GM12872 (cell line): ENCODE results near the gene RNF7.

Source experiments
- CTCF ChIP-seq: IDR thresholded peaks from 3 replicates; pipeline ENCODE4 v1.5.1; 2011; ENCODE audit warnings: low read depth, mild to moderate bottlenecking, low read length, moderate library complexity; ENCODE audit not compliant: insufficient read depth

The RNF7 gene

GRCh38 chr3:141763088-141763750 is 25.1 kb downstream of the RNF7 start, which contains the start of gene GRK7:
TSS of gene GRK7 (plus strand) at chr3:141763408. CDS start at chr3:141778285, 14,877 bp downstream.
- no peak for TF ChIP-seq CTCF

DNA sequence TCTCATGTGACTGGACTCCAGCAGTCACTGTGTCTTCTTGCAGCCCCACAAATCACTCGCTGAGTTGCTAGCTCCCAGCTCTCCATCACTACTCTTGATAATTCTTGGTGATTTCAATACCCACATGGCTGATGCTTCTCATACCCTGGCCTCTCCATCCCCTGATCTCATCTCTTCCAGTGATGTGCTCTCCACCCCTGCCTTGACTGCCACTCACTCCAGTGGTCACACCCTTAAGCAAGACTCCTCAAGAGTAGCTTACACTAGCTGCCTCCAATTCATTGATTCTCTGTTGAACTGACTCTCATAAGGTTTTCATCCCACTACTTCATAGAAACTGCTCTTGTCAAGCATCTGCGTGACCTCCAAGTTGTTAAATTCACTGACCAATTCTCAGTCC is 25.9 kb downstream of the RNF7 start:
- TF ChIP-seq CTCF: no peak

GRCh38 chr3:141764465-141764864 is 26.4 kb downstream of the RNF7 start:
- TF ChIP-seq CTCF: no peak

DNA sequence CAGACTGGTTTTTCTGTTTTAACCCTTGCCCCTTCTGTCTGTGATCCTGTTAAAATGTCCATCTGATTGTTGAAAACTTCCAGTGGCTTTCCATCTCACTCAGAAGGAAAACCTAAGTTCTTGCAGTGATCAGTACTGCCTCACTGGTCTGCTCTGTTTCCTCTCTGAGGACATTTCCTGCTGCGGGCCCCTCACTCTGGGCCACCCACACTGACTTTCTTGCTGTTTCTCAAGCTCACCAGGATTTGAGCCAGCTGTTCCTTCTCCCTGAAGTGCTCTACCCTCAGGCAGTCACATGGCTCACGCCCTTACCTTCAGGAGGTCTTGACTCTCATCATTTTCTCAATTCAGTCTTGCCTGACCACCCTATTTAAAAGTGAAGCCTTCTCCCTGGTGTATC is 26.9 kb downstream of the RNF7 start:
- no peak for TF ChIP-seq CTCF

DNA sequence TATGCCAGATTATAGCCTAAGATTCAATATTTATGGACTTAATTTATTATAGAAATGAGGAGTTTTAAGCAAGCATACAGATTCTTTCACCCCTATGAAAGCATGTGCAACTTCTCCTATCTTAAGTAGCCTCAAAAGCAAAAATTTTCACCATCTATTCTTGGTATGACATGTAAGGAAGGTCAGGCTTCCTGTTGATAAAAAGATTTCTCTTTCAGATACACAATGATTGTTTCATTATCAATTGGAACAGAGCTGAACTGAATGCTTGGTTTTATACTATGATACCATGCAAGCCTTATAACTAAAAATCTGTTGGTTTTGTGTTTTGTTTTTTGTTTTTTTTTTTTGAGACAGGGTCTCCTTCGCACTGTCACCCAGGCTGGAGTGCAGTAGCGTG is 29.0 kb downstream of the RNF7 start:
- TF ChIP-seq CTCF: no peak

DNA sequence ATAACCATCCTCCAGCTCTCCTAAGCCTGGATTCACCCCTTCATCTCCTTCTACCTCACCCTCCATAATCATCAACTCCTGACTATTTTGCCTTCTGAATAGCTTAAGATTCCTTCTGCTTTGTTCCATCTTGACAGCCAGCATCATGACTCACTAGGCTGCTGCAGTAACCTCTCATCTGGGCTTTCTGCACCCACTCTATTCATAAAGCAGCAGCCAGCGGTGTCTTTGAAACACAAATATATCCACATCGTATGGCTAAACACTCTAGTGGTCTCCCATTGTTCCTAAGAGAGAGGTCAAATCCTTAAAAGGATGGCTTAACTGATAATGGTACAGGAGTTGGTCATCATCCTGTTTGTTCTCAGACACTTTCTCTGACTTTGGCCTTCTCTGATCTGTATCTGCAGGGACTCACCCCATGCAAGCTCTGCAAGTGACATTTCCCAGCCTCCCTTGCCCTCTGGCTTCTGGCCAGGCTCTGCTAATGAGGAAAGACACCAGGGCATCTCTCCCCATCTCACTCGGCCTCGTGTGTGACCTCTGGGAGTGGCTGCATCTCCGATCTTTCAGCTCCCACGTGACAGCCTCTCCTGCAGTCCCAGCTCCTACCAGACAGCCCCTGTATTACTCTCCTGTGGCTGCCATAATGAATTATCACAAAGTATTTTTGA is 31.3 kb downstream of the RNF7 start:
- no peak for TF ChIP-seq CTCF

GRCh38 chr3:141773676-141774075 is 35.6 kb downstream of the RNF7 start:
- TF ChIP-seq CTCF: no peak
